Cardiac septum (tissue), 1 donor: ENCODE results near the gene ATP8B3. TPM values are rescaled to one million over a fixed set of nuclear protein-coding genes. Genes with fewer than 3 reads are reported as not detected.

ENCODE experiments used
- DNase-seq: peaks from one replicate; pipeline ENCODE4 v3.0.0-alpha.2; 2020; ENCODE audit warnings: low spot score
- intact Hi-C: fragments of 100-400 bp; cut with DNase I; formaldehyde crosslinking; loops from one replicate; pipeline ENCODE4 v1.14.0; 2022
- total RNA-seq: library from RNA; stranded (reverse); fragmentation: NEBNext Ultra II Directional; extraction: Animal tissue kit (Norgen Biotek cat#: 25700); gene quantifications from one replicate; pipeline ENCODE4 v1.2.1, GENCODE V29; 2021
- donor health status: DM: no; HTN: no; CAD: no.

Gene ATP8B3
- total RNA-seq, 1 donor from 2014 or later: 0.78 TPM

GRCh38 chr19:1780272-1780958 lies 31.7 kb downstream of the ATP8B3 start:
- no peak for DNase-seq
- intact Hi-C loops: no loop called here

GRCh38 chr19:1779574-1779973 lies 32.5 kb downstream of the ATP8B3 start:
- intact Hi-C loops: no loop called here
- no peak for DNase-seq

GRCh38 chr19:1777149-1777548 lies 34.9 kb downstream of the ATP8B3 start:
- intact Hi-C loops: no loop called here
- no peak for DNase-seq

- DNase-seq: no peak
- intact Hi-C loops: no loop called here
These were observed 35.4 kb downstream of the ATP8B3 start for GRCh38 chr19:1776606-1777147.

- intact Hi-C loops: no loop called here
- DNase-seq: no peak
These were observed 36.0 kb downstream of the ATP8B3 start for GRCh38 chr19:1775951-1776605.

GRCh38 chr19:1774989-1775772 lies 36.9 kb downstream of the ATP8B3 start:
- DNase-seq: no peak
- intact Hi-C loops: no loop called here

GRCh38 chr19:1773184-1773583 lies 38.9 kb downstream of the ATP8B3 start:
- DNase-seq: no peak
- intact Hi-C loops: no loop called here

GRCh38 chr19:1770866-1771576 lies 41.1 kb downstream of the ATP8B3 start:
- intact Hi-C loops: no loop called here
- DNase-seq: no peak

- no peak for DNase-seq
These were observed 42.5 kb downstream of the ATP8B3 start for GRCh38 chr19:1769645-1769985.

GRCh38 chr19:1768918-1769644 lies 43.0 kb downstream of the ATP8B3 start:
- intact Hi-C loops: loop anchor here (2.0 to 5.0 kb wide), 3 partner anchors 97 to 222 kb away; partner anchors contain the start of gene UQCR11
- no peak for DNase-seq

More at GRCh38 chr19:1769645-1769985, 42.5 kb downstream of the ATP8B3 start:
- intact Hi-C loops: loop anchor here (2.0 to 5.0 kb wide), 3 partner anchors 97 to 223 kb away; partner anchors contain the start of gene UQCR11

GRCh38 chr19:1768248-1768647 lies 43.8 kb downstream of the ATP8B3 start:
- intact Hi-C loops: loop anchor here (2.0 to 5.0 kb wide), 3 partner anchors 96 to 221 kb away; partner anchors contain the start of gene UQCR11
- DNase-seq: no peak

GRCh38 chr19:1767464-1767933 lies 44.6 kb downstream of the ATP8B3 start:
- DNase-seq: no peak
- intact Hi-C loops: loop anchor here (5.0 kb wide), 2 partner anchors 95 to 160 kb away; partner anchors contain the start of gene UQCR11

GRCh38 chr19:1766800-1767352 lies 45.2 kb downstream of the ATP8B3 start:
- intact Hi-C loops: loop anchor here (5.0 kb wide), 2 partner anchors 95 to 160 kb away; partner anchors contain the start of gene UQCR11
- DNase-seq: no peak

GRCh38 chr19:1765904-1766799 lies 45.9 kb downstream of the ATP8B3 start:
- DNase-seq: no peak
- intact Hi-C loops: loop anchor here (5.0 kb wide), 2 partner anchors 94 to 159 kb away; partner anchors contain the start of gene UQCR11

- no peak for DNase-seq
- intact Hi-C loops: loop anchor here (5.0 kb wide), 2 partner anchors 93 to 158 kb away; partner anchors contain the start of gene UQCR11
These were observed 46.7 kb downstream of the ATP8B3 start for GRCh38 chr19:1765232-1765903.

GRCh38 chr19:1764729-1765128 lies 47.3 kb downstream of the ATP8B3 start:
- no peak for DNase-seq
- intact Hi-C loops: loop anchor here (5.0 kb wide), 2 partner anchors 92 to 157 kb away; partner anchors contain the start of gene UQCR11
